Epithelial cell of prostate (primary cell): Measurements from ENCODE around the gene SPEG.
A peak's percentile ranks its signal among the peaks of the same experiment; 100 is the strongest.

Experiments
- DNase-seq: peaks from one replicate; pipeline ENCODE4 v3.0.0-alpha.2; 2011; ENCODE audit warnings: low read depth, low spot score
- H3K27ac ChIP-seq: fragments of 450-650 bp; 2 replicates; pipeline ENCODE4 v1.5.1; 2017; ENCODE audit warnings: mild to moderate bottlenecking

Gene SPEG

DNA sequence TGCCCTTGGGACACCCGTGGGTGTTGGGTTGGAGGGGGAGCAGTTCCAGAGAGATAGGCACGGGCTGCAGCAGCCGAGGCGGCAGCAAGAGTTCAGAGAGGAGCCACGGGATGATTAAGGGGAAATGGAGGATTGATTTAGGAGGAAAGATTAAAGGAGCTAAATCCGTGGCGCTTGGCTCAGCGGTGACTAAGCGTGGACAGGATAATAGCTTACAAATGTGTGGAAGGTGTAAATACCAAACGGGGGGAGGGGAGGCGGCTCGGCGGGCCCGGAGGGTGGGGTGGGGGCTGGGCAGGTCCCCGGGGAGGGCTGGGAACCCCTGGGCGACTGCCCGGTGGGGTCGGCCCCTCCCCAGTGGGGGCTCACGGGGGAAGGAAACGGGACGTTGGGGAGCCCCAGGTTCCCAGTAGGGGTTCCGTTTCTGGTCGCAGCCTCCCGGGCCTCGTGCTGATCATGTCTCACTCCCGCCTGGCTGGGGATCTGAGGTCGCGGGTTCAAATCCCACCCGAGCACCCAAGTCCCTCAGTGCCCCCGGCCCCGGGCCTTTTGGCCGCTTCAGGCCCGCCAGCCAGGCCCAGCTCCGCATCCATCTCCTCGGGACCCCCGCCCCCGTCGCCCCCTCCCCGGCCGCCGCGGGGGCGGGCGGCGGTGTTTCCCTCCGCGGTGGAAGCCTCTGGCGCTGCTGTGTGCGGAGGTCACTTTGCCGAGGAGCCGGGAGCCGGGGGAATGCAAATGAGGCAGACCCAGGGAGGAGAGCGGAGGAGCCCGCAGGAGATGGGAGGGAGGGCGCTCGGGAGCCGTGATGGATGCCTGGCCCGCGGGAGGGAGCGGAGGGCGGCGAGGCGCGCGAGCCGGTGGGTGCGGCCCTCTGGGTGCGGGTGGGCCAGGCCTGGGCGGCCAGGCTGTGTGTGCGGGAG is 87.7 kb downstream of the SPEG start:
- DNase-seq = no peak
- H3K27ac ChIP-seq = no peak overlapping the region

DNA sequence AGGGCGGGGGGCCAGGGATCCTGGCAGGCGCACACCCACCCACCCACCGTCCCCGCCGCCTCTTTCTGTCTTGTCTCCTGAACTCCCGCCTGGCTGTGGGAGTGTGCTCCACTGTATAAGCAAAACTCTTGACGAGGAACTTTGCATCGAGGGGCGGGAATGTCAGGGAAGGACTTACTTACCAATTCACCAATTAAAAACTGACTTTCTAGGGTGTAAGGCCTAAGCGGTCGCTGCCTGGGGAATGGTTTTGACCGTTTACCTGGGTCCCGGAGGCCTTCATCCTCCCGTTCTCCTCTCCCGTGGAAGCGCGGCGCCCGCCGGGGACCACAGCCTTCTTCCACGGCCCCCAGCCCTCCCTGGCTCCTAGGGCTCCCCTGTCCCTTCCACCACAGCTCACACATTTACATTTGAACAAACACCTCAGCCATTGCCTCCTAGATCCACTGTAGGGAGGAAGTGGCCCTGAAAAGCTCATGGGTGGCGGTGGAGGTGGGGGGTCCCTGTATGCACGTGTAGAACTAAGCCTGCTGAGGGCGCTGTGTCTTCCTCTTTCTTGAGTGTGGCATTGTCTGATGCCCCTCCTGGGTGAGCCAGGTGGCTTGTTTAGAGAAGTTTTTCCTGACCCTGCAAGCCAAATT is 88.5 kb downstream of the SPEG start:
- H3K27ac ChIP-seq = no peak overlapping the region

DNA sequence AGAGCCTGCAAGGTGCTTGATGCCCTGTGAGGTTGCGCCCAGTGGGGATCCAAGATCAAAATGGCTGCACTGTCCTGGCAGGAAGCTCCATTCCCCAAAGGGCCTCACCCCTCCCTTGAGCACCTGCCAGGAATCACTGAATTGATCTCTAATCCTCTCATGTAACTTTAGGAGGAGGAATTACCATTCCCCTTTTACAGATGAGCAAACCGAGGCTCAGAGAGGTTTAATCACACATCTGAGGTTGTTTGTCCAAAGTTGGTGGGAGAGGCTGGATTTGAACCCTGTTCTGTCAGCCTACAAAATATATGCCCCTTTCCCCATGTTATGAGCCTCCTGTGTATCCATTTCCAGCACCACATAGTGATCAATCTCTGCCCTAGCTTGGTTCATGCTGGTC is 90.2 kb downstream of the SPEG start:
- no peak for DNase-seq
- no peak overlapping the region for H3K27ac ChIP-seq

More for the DNA sequence above, 88.5 kb downstream of the SPEG start:
- DNase-seq = no peak

DNA sequence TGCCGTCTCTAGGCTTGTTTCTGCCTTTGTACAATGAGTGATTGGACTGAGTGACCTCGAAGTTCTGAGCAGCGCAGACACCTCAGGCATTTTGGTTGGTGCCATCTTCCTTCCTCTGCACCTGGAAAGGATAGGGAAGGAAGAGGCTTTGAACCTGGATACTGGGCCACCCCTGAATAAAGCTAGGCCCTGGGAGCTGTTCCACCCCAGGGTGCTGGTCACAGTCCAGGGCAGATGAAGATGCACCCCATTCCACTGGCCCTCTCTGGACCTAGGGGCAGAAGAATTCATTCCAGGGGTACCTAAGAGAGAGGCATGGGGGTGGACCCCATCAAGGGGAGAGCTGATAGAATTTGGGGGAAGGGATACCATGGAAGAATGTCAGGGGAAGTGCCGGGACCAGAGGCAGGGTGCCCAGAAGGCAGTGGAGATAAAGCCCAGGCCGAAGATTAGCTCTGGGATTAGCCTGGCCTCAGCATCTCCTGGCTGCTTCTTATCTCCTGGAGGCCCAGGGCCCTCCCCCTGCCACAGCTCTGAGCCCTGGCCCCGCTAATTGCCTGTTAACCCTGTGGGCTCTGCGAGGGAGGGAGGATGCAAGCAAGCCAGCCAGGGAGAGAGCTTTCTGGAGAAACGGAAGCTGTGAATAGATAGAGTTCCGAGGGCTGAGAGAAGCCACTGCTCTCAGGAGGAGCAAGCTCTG is 91.0 kb downstream of the SPEG start:
- DNase-seq = no peak

DNA sequence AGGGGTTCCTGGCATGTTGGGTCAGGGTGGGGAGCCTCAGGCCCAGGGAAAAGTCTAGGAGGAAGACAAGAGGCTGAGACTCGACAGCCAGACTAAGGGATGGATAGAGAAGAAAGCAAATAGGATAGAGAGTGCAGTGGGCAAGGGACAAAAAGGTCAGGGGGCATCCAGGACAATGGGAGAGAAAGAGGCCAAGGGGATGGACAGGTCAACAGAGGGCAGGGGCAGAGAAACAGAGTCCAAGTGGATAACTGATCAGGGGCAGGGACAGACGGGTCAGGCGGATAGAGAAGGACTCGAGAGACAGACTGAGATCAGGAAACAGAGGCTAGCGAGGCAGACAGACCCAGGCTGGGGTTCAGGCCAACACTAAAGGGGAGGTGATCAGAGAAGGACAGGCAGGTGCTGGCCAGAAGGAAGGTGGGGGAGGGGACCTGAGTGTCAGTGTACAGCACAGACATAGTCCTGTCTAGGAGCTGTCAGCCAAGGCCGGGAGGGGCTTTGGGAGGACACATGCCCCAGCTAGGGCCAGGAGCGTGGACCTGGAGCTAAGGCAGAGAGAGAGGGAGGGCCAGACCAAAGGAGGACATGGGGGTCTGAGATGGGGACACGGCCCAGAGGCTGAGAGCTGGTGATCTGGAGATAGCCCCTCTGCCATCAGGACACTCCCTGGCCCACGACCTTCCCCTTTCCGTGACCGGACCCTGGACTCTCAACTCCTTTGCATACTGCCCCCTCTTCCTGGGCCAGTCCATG is 91.9 kb downstream of the SPEG start:
- DNase-seq = no peak
- no peak overlapping the region for H3K27ac ChIP-seq

More for the DNA sequence above, 91.0 kb downstream of the SPEG start:
- H3K27ac ChIP-seq = no peak overlapping the region

DNA sequence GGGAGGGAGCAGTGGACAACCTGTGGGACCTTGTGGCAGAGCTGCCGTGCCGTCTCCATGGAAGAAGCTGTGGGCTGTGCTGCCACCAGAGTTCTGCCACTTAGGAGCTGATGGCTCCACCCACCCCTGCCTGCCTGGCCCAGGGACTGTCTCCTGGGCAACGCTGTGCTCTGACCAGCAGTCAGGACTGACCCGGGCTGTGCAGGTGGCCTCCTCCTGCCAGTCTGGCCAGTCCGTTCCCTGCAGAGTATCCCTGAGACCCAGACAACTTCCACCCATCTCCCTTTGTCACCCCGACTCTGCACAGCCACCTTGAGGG is 92.4 kb downstream of the SPEG start:
- no peak overlapping the region for H3K27ac ChIP-seq
- no peak for DNase-seq

DNA sequence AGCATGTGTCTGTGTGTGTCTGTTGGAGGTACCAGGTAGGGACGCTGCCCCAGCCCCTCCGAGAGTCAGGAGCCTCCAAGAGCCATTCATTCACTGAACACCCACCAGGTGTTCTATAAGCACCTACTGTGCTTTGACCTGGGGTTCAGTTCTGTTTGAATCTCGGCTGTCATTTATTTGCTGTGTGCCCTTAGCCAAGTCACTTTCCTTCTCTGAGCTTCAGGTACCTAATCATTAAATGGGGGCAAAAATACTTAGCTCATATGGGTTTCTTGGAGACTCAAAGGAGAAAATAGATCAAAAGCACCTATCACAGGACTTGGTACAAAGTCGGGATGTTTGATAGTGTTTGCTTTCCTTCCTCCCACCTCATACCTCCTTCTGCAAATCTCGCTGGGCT is 92.8 kb downstream of the SPEG start:
- DNase-seq = no peak
- H3K27ac ChIP-seq = no peak overlapping the region

DNA sequence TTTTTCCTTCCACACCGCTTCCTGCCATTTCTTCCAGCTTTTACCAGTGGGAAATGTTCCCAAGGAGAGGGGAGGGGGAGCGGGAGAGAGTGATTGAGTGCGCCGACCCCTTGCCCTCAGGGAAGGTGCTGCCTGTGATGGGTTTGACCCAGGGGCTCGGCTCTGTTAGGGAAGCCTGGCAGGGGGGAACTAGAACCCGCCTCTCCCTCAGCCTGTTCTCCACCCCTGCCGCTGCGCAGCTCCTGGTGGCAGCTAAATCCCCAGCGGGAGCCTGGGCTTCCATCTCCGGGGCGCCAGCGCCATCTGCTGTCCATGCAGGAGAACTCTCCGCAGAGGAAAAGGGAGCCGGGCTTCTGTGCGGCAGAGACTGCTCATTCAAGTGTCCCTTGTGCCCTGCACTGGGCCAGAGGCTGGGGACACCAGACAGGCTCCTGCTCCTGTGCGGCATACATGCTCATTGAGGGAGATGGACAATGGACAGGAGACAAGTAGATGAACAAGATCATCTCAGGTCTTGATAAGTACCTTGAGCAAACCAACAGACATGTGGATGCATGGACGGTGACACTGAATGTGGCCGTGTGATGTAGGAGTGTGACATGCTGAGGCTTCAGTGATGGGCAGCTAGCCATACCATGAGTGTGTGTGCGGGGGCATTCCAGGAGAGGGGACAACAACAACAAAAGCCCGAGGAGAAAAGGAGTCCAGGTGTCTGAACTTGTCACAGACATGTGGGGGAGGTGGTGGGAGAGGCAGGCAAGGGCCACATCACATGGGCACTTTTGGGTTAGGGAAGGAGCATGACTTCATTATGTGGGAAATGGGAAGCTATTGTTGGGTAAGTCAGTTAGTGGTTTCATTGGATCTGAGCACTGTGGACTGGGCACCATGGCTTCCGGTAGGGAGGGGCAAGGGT is 95.7 kb downstream of the SPEG start:
- no peak overlapping the region for H3K27ac ChIP-seq
- no peak for DNase-seq

DNA sequence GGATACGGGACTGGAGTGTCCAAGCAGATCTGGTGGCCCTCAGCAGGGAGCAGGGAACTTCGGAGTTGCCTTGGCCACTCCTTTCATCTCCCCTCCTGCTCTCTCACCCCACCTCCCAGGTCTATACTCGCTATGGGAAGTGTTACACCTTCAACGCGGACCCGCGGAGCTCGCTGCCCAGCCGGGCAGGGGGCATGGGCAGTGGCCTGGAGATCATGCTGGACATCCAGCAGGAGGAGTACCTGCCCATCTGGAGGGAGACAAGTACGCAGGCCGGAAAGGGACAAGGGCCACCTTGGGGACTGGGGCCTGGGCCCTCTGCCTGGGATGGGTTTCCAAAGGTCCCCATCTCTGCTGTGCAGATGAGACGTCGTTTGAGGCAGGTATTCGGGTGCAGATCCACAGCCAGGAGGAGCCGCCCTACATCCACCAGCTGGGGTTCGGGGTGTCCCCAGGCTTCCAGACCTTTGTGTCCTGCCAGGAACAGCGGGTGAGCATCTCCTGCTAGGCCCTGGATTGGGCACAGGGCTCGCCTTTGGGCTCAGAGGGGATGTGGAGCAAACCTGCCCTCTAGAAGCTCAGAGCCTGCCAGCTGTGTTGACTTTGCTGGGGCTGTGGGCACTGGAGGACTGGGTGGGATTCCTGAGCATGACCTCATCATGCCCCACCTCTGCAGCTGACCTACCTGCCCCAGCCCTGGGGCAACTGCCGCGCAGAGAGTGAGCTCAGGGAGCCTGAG is 97.2 kb downstream of the SPEG start:
- DNase-seq = no peak
- no peak overlapping the region for H3K27ac ChIP-seq

DNA sequence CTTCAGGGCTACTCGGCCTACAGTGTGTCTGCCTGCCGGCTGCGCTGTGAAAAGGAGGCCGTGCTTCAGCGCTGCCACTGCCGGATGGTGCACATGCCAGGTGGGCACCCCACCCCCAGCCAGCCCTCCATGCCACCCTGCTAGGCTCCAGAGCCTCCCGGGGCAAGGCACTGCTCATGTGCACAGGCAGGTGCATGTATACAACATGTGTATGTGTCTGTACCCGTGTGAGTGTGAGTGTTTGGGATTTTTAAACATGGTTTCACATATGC is 97.7 kb downstream of the SPEG start:
- H3K27ac ChIP-seq = no peak overlapping the region
- DNase-seq = no peak

DNA sequence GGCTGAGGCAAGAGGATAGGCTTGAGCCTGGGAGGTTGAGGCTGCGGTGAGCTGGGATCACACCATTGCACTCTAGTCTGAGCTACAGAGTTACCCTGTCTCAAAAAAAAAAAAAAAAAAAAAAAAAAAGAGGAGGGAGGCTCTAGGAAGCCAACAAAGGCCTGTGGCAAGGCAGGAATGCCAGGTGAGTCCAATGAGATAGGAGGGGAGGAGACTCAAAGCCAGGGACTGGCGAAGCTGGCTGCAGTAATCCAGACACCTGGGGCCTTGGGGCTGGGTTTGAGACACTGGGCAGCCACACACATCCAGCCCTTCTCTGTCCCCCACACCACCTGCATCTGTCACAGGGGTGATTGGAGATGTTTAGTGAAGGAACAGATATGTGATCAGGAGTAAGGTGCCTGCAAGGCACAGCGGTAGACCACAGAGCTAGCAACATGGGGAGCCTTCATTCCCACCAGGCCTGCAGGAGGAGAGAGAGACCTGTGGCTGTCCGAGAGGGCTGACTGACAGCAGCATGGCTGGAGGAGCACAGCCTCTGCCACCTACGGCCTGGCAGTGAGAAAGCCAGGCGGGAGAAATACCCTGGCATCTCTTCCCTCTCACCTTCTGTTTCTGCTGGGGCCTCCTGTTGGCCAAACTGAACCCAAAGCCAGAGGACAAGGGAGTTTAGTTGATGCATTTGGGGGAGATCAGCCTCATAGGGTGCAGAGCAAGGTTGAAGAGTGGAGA is 99.5 kb downstream of the SPEG start:
- peak; percentile 45 for DNase-seq
- no peak overlapping the region for H3K27ac ChIP-seq

DNA sequence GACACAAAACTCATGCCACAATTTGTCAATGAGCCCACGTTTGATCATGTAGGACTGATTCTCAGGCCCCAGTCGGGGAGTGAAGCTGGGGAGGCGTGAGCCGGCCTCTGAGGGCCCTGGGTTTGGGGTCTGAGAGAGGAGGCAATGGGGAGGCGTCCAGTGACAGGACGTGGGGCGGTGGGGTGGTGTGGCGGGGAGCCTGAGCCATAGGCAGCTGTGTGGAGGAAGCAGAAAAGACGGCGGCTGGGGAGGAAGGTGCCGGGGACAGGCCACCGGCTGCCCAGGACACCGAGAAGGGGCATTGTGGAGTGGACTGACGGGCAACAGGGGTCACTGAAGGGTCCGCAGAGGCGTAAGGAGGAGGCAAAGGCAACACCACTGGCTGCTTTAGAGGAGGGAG is 101.8 kb downstream of the SPEG start:
- DNase-seq = no peak
- H3K27ac ChIP-seq = no peak overlapping the region

DNA sequence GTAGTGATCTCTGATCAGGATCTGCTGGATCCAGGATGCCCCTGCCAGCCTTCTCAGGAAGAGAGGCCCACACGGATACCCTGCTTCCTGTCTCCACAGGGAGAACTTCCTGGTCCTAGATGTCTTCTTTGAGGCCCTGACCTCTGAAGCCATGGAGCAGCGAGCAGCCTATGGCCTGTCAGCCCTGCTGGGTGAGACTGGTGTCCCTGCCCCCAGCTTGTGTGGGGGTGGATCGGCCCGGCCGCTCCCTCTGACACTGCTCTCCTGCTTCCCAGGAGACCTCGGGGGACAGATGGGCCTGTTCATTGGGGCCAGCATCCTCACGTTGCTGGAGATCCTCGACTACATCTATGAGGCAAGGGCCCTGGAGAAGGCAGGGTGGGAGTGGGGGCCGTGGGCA is 102.3 kb downstream of the SPEG start:
- DNase-seq = no peak
- no peak overlapping the region for H3K27ac ChIP-seq

DNA sequence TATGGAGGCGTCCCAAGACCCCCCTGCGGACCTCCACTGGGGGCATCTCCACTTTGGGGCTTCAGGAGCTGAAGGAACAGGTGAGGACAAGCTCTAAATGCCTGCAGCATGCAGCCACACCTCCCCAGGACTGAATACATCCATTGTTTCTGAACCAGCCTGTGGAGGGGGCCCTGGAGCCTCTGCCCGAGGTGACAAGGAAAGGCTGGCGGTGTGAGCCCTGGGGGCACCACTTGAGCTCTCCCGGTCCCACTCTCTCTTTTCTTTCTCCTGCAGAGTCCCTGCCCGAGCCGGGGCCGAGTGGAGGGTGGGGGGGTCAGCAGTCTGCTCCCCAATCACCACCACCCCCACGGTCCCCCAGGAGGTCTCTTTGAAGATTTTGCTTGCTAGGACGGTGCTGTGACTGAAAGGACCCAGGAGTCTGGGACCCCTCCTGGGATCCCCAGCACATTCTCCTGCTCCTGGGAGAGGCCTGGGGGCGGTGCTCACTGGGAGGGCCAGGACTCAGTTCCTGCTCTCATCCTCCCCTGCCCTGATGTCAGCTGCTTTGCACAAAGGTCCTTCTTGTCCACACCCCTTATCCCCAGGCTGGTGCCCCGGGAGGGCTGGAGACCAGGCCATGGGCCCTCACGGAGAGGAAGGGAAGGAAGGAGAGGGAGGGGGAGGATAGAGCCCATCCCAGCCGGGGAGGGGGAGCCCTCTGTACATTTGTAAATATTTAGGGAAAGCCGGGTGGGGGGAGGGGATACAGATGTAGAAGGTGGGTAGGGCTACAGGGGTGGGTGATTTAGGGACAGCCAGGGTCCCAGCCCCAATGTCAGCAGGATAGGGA is 103.2 kb downstream of the SPEG start:
- no peak for DNase-seq
- peak overlapping the region; percentile 29 for H3K27ac ChIP-seq

DNA sequence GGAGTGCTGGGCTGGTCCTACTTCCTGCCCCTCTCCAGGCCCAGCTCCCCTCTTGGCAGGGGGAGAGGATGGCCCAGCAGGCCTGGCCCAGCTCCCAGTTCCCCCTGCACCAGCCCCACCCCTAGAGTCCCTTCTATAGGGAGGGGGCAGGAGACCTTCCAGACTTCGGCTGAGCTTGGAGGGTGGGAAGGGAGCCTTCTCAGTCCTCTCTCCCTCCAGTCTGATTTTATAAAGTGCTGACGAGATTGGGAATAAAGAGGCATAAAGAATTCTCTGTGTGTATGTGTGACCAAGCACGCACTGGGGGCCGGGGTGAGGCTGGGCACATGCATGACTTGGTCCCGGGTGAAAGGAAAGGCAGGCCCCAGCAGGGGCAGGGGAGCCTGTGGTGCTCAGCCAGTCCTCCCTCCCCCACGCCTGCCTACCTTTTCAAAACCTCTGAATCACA is 103.9 kb downstream of the SPEG start:
- H3K27ac ChIP-seq = peak overlapping the region; percentile 29
- DNase-seq = no peak

DNA sequence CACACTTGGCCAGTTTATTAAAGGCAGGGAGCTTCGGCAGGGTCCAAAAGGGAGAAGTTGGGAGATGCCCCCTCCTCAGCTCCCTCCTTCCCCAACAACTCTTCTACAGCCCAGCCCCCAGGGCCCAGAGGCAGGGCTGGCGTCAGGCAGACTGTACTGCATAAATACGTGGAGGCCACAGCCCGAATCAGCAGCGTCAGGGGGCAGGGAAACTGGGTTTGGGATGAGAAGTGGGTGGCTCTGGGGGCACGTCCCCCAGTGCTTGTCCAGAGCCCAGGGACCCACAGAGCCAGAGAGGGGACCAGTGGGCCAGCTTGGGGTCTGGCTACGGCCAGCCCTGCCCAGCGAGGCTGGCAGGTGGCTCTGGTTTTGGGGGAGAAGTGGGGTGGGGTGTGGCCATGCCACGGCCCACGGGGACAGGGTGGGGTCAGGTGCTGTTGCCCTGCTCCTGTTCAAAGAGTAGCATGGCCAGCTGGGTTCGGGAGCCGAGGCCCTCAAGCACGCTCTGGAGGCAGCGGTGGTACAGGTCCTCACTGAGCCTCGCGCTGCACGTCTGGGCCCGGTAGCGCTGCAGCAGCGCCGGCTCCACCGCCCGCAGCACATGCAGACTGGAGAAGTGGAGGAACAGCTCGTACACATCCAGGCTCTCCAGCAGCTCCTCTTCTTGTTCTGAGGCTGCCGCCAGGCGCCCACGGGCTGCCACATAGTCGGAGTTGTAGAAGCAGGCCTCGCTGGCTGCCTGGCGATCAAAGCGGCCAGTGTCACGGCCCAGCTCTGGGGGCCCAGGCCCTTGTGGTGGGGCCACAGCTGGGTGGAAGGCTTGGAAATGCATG is 104.5 kb downstream of the SPEG start:
- DNase-seq = no peak
- peak overlapping the region; percentile 29 for H3K27ac ChIP-seq
